ENCODE results near the gene CACNA1B.

Gene CACNA1B

GRCh38 chr9:138075961-138076649, 198.5 kb downstream of the CACNA1B start:
- TF ChIP-seq POLR2AphosphoS5 (IDR thresholded peaks at IDR 0.05; ENCODE audit: low read depth) (no peak), SPI1 (IDR thresholded peaks at IDR 0.05; ENCODE audit: borderline replicate concordance, low read depth) (no peak), GABPA (IDR thresholded peaks at IDR 0.05; ENCODE audit: low read depth) (no peak)
- TF ChIP-seq, protein P1, sequence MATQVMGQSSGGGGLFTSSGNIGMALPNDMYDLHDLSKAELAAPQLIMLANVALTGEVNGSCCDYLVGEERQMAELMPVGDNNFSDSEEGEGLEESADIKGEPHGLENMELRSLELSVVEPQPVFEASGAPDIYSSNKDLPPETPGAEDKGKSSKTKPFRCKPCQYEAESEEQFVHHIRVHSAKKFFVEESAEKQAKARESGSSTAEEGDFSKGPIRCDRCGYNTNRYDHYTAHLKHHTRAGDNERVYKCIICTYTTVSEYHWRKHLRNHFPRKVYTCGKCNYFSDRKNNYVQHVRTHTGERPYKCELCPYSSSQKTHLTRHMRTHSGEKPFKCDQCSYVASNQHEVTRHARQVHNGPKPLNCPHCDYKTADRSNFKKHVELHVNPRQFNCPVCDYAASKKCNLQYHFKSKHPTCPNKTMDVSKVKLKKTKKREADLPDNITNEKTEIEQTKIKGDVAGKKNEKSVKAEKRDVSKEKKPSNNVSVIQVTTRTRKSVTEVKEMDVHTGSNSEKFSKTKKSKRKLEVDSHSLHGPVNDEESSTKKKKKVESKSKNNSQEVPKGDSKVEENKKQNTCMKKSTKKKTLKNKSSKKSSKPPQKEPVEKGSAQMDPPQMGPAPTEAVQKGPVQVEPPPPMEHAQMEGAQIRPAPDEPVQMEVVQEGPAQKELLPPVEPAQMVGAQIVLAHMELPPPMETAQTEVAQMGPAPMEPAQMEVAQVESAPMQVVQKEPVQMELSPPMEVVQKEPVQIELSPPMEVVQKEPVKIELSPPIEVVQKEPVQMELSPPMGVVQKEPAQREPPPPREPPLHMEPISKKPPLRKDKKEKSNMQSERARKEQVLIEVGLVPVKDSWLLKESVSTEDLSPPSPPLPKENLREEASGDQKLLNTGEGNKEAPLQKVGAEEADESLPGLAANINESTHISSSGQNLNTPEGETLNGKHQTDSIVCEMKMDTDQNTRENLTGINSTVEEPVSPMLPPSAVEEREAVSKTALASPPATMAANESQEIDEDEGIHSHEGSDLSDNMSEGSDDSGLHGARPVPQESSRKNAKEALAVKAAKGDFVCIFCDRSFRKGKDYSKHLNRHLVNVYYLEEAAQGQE (IDR thresholded peaks at IDR 0.05; ENCODE audit: insufficient replicate concordance, low read depth), result no peak
- TF ChIP-seq, protein P2, sequence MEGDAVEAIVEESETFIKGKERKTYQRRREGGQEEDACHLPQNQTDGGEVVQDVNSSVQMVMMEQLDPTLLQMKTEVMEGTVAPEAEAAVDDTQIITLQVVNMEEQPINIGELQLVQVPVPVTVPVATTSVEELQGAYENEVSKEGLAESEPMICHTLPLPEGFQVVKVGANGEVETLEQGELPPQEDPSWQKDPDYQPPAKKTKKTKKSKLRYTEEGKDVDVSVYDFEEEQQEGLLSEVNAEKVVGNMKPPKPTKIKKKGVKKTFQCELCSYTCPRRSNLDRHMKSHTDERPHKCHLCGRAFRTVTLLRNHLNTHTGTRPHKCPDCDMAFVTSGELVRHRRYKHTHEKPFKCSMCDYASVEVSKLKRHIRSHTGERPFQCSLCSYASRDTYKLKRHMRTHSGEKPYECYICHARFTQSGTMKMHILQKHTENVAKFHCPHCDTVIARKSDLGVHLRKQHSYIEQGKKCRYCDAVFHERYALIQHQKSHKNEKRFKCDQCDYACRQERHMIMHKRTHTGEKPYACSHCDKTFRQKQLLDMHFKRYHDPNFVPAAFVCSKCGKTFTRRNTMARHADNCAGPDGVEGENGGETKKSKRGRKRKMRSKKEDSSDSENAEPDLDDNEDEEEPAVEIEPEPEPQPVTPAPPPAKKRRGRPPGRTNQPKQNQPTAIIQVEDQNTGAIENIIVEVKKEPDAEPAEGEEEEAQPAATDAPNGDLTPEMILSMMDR (IDR thresholded peaks at IDR 0.05; ENCODE audit: insufficient read depth, low read length), result no peak
- Histone ChIP-seq H3K27ac (replicated peaks) (no peak overlapping the region), H3K4me3 (replicated peaks; ENCODE audit: insufficient read depth, low read length) (no peak overlapping the region), H3K27me3 (ENCODE audit: insufficient read depth, poor library complexity, severe bottlenecking) (no peaks in the 10 kb centered on the region)
- DNase-seq (ENCODE audit: low read depth in 1 of 2, low spot score in 1 of 2), result no peak

DNA sequence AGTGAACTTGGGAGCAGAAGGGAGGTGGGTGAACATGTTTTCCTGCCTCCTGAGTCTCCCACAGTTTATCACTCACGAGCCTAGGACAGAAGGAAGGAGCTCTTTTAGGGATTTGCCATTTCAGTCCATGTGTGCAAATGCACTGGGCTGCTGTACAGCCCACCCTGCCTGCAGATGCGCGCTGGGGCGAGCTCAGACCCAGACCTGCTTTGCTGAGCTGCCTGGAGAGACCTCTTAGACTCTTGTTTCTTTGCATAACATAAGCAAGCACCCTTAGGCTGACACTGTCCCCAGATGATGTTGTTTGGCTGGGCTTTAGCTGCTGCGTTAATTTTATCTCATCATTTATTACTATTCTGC, 199.0 kb downstream of the CACNA1B start:
- TF ChIP-seq POLR2AphosphoS5 (IDR thresholded peaks at IDR 0.05; ENCODE audit: low read depth) (no peak), SPI1 (IDR thresholded peaks at IDR 0.05; ENCODE audit: borderline replicate concordance, low read depth) (no peak), GABPA (IDR thresholded peaks at IDR 0.05; ENCODE audit: low read depth) (no peak)
- TF ChIP-seq, protein P2 (IDR thresholded peaks at IDR 0.05; ENCODE audit: insufficient read depth, low read length), result no peak
- TF ChIP-seq, protein P1 (IDR thresholded peaks at IDR 0.05; ENCODE audit: insufficient replicate concordance, low read depth), result no peak
- Histone ChIP-seq H3K4me3 (replicated peaks; ENCODE audit: insufficient read depth, low read length) (no peak overlapping the region), H3K27ac (replicated peaks) (no peak overlapping the region), H3K27me3 (ENCODE audit: insufficient read depth, poor library complexity, severe bottlenecking) (no peaks in the 10 kb centered on the region)
- no peak for DNase-seq (ENCODE audit: low read depth in 1 of 2, low spot score in 1 of 2)

- no peaks in the 10 kb centered on the region for H3K27me3 ChIP-seq (ENCODE audit: insufficient read depth, poor library complexity, severe bottlenecking)
- TF ChIP-seq POLR2AphosphoS5 (IDR thresholded peaks at IDR 0.05; ENCODE audit: low read depth), result no peak
- no peak for TF ChIP-seq GABPA (IDR thresholded peaks at IDR 0.05; ENCODE audit: low read depth)
- TF ChIP-seq, protein P2 (IDR thresholded peaks at IDR 0.05; ENCODE audit: insufficient read depth, low read length), result no peak
- no peak for TF ChIP-seq SPI1 (IDR thresholded peaks at IDR 0.05; ENCODE audit: borderline replicate concordance, low read depth)
- TF ChIP-seq, protein P1 (IDR thresholded peaks at IDR 0.05; ENCODE audit: insufficient replicate concordance, low read depth), result no peak
- DNase-seq (ENCODE audit: low read depth in 1 of 2, low spot score in 1 of 2), result no peak
Observed at GRCh38 chr9:138077126-138077525, 199.5 kb downstream of the CACNA1B start.

More at GRCh38 chr9:138077126-138077525, 199.5 kb downstream of the CACNA1B start:
- H3K4me3 ChIP-seq (replicated peaks; ENCODE audit: insufficient read depth, low read length), result no peak overlapping the region
- no peak overlapping the region for H3K27ac ChIP-seq (replicated peaks)
